Keratinocyte (primary cell): ENCODE results near the gene RAD9B. TPM values are rescaled to one million over a fixed set of nuclear protein-coding genes. Genes with fewer than 3 reads are reported as not detected.

ENCODE experiments used
- DNase-seq: peaks from one replicate; pipeline ENCODE4 v3.0.0-alpha.2; 2011; ENCODE audit warnings: low read depth, missing footprints, low spot score
- FAIRE-seq: peaks from 2 replicates; lab custom pipeline; 2011; peaks lifted over from hg19 to GRCh38; lab: Jason Lieb, UNC
- H2AFZ ChIP-seq: 2 replicates; pipeline ENCODE4 v1.6.0; 2012; ENCODE audit warnings: low read length, control low read depth, inconsistent platforms; ENCODE audit not compliant: control insufficient read depth
- H3K27ac ChIP-seq: 2 replicates; pipeline ENCODE4 v1.5.1; 2011; ENCODE audit warnings: low read length; ENCODE audit not compliant: control insufficient read depth, insufficient read depth
- H3K27me3 ChIP-seq: 3 replicates; pipeline ENCODE4 v1.6.0; 2011; ENCODE audit warnings: low read length; ENCODE audit not compliant: control insufficient read depth, insufficient read depth; ENCODE audit errors: extremely low read depth
- H3K36me3 ChIP-seq, 2 experiments: 2 replicates in 1 of 2; 3 replicates in 1 of 2; pipeline ENCODE4 v1.5.1; 2011; ENCODE audit warnings: low read length in 2 of 2, mild to moderate bottlenecking in 1 of 2; ENCODE audit not compliant: control insufficient read depth in 2 of 2, insufficient read depth in 2 of 2; ENCODE audit errors: extremely low read depth in 1 of 2
- H3K4me1 ChIP-seq: 3 replicates; pipeline ENCODE4 v1.5.1; 2011; ENCODE audit warnings: low read length; ENCODE audit not compliant: control insufficient read depth, insufficient read depth; ENCODE audit errors: extremely low read depth
- H3K4me2 ChIP-seq: 3 replicates; pipeline ENCODE4 v1.6.0; 2011; ENCODE audit warnings: low read depth, low read length; ENCODE audit not compliant: control insufficient read depth, insufficient read depth; ENCODE audit errors: extremely low read depth
- H3K4me3 ChIP-seq, 3 experiments: fragments of 200-600 bp in 1 of 3; sonication (generic) in 1 of 3; 2 replicates in 2 of 3; 3 replicates in 1 of 3; pipeline ENCODE4 v1.5.1; 2011 to 2016; ENCODE audit warnings: low read length in 3 of 3, mild to moderate bottlenecking in 3 of 3, control low read depth in 2 of 3, inconsistent platforms in 1 of 3, low read depth in 1 of 3, mixed read lengths in 1 of 3, mixed run types in 1 of 3, moderate library complexity in 1 of 3; ENCODE audit not compliant: control insufficient read depth in 2 of 3, insufficient read depth in 2 of 3; ENCODE audit errors: extremely low read depth in 1 of 3
- H3K79me2 ChIP-seq: 2 replicates; pipeline ENCODE4 v1.6.0; 2012; ENCODE audit warnings: low read length; ENCODE audit not compliant: control insufficient read depth, insufficient read depth
- H3K9ac ChIP-seq: 3 replicates; pipeline ENCODE4 v1.6.0; 2011; ENCODE audit warnings: low read length; ENCODE audit not compliant: control insufficient read depth, insufficient read depth; ENCODE audit errors: extremely low read depth
- H3K9me1 ChIP-seq: 3 replicates; pipeline ENCODE4 v1.6.0; 2011; ENCODE audit warnings: low read length; ENCODE audit not compliant: control insufficient read depth, insufficient read depth; ENCODE audit errors: extremely low read depth
- H3K9me3 ChIP-seq: 2 replicates; pipeline ENCODE4 v1.5.1; 2012; ENCODE audit warnings: low read depth, low read length; ENCODE audit not compliant: control insufficient read depth
- H4K20me1 ChIP-seq: 3 replicates; pipeline ENCODE4 v1.6.0; 2011; ENCODE audit warnings: low read length; ENCODE audit not compliant: control insufficient read depth, insufficient read depth; ENCODE audit errors: extremely low read depth
- EZH2 ChIP-seq: IDR thresholded peaks from one replicate; pipeline ENCODE4 v1.6.1; 2012; ENCODE audit warnings: inconsistent platforms, mild to moderate bottlenecking, low read length, moderate library complexity
- dilution Hi-C: fragments of 300-500 bp; cut with MboI; formaldehyde crosslinking; loops from one replicate; pipeline ENCODE4 v1.7.0; 2020; ENCODE audit warnings: low sequenced_read_pairs; ENCODE audit not compliant: extremely low pct_ligation_motif_present
- polyA plus RNA-seq, 5 experiments: library from polyadenylated mRNA; depleted of rRNA in 3 of 5; stranded (reverse) in 3 of 5; stranded (forward) in 1 of 5; unstranded in 1 of 5; fragments of >200 nt; gene quantifications; 1 replicate in 1 of 5; 2 replicates in 3 of 5; 3 replicates in 1 of 5; pipeline versions ENCODE4 v1.2.1 to v1.2.3, GENCODE V29; 2011 to 2012; ENCODE audit warnings: missing spikeins in 2 of 5, low read depth in 1 of 5, low replicate concordance in 1 of 5
- TF ChIP-seq, protein P1 (sequence below), 3 experiments: IDR thresholded peaks in 1 of 3; conservative IDR thresholded peaks in 1 of 3; optimal IDR thresholded peaks in 1 of 3; 2 replicates in 2 of 3; 3 replicates in 1 of 3; pipeline versions ENCODE3 to v1.5.1; 2011; ENCODE audit warnings: low read length in 3 of 3, mild to moderate bottlenecking in 3 of 3, moderate library complexity in 2 of 3, control low read depth in 1 of 3, inconsistent platforms in 1 of 3; ENCODE audit not compliant: insufficient read depth in 2 of 3; ENCODE audit errors: extremely low read depth in 1 of 3

The RAD9B gene
- polyA plus RNA-seq, 1 donor (not counting 4 experiments of a cell fraction or from before 2014, with no cell fraction given), result 0.31 TPM

DNA sequence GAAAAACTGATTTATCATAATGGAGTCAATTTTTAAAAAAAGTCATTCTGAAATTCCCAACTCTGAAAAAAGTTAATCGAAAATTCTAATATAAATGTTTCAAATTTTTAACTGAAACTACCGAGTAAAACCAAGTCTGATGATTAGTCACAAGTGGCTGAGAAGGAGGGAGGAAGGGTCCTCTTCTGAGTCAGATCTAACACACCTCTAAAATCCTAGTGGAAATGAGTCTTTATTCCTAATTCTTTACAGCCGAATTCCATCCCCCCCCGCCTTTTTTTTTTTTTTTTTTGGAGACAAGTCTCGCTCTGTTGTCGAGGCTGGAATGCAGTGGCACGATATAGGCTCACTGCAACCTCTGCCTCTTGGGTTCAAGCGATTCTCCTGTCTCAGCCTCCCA is 37.9 kb downstream of the RAD9B start:
- FAIRE-seq (no peak), DNase-seq (no peak)
- TF ChIP-seq, protein P1, sequence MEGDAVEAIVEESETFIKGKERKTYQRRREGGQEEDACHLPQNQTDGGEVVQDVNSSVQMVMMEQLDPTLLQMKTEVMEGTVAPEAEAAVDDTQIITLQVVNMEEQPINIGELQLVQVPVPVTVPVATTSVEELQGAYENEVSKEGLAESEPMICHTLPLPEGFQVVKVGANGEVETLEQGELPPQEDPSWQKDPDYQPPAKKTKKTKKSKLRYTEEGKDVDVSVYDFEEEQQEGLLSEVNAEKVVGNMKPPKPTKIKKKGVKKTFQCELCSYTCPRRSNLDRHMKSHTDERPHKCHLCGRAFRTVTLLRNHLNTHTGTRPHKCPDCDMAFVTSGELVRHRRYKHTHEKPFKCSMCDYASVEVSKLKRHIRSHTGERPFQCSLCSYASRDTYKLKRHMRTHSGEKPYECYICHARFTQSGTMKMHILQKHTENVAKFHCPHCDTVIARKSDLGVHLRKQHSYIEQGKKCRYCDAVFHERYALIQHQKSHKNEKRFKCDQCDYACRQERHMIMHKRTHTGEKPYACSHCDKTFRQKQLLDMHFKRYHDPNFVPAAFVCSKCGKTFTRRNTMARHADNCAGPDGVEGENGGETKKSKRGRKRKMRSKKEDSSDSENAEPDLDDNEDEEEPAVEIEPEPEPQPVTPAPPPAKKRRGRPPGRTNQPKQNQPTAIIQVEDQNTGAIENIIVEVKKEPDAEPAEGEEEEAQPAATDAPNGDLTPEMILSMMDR (optimal IDR thresholded peaks at IDR 0.05 in 1 of 3, IDR thresholded peaks at IDR 0.05 in 1 of 3, conservative IDR thresholded peaks at IDR 0.05 in 1 of 3; ENCODE audit: extremely low read depth in 1 of 3, insufficient read depth in 2 of 3, low read length in 3 of 3), result no peak
- no peak for TF ChIP-seq EZH2
- dilution Hi-C loops, result no loop called here
- no peak overlapping the region for H2AFZ ChIP-seq
- peaks cover 61% of the 10 kb centered on the region for H3K4me1 ChIP-seq
- H3K4me2 ChIP-seq, result peak overlapping the region; percentile 22
- peak overlapping the region; percentile 69 for H3K27ac ChIP-seq
- H3K36me3 ChIP-seq, result peaks cover 14 to 36% of the 10 kb centered on the region in 2 experiments
- H3K27me3 ChIP-seq, result no peaks in the 10 kb centered on the region
- no peaks in the 10 kb centered on the region for H3K9me1 ChIP-seq
- no peaks in the 10 kb centered on the region for H4K20me1 ChIP-seq
- H3K4me3 ChIP-seq, result no peak overlapping the region
- H3K79me2 ChIP-seq, result peaks cover 27% of the 10 kb centered on the region
- H3K9me3 ChIP-seq, result no peaks in the 10 kb centered on the region
- H3K9ac ChIP-seq, result no peak overlapping the region

- H3K4me1 ChIP-seq, result peaks cover 68% of the 10 kb centered on the region
- TF ChIP-seq EZH2, result no peak
- TF ChIP-seq, protein P1 (optimal IDR thresholded peaks at IDR 0.05 in 1 of 3, IDR thresholded peaks at IDR 0.05 in 1 of 3, conservative IDR thresholded peaks at IDR 0.05 in 1 of 3; ENCODE audit: extremely low read depth in 1 of 3, insufficient read depth in 2 of 3, low read length in 3 of 3), result no peak
- H4K20me1 ChIP-seq, result no peaks in the 10 kb centered on the region
- H3K27me3 ChIP-seq, result no peaks in the 10 kb centered on the region
- H2AFZ ChIP-seq, result no peak overlapping the region
- H3K9ac ChIP-seq, result peak overlapping the region; percentile 66
- H3K4me3 ChIP-seq, result peak overlapping the region in 2 of 3 experiments; percentile 6 to 21
- DNase-seq (peak; percentile 76), FAIRE-seq (peak; percentile 84)
- H3K4me2 ChIP-seq, result peak overlapping the region; percentile 61
- peaks cover 28% of the 10 kb centered on the region for H3K79me2 ChIP-seq
- H3K9me3 ChIP-seq, result no peaks in the 10 kb centered on the region
- dilution Hi-C loops, result no loop called here
- peaks cover 4 to 16% of the 10 kb centered on the region in 2 experiments for H3K36me3 ChIP-seq
- H3K9me1 ChIP-seq, result peaks cover 2% of the 10 kb centered on the region
- peak overlapping the region; percentile 90 for H3K27ac ChIP-seq
Observed at GRCh38 chr12:110543252-110543959, 41.3 kb downstream of the RAD9B start.
